Measurements from ENCODE around the gene VAV2. TPM values are rescaled to one million over a fixed set of nuclear protein-coding genes. Genes with fewer than 3 reads are reported as not detected.

VAV2 gene
- total RNA-seq, 1 experiment from 2014 or later: 9.7 TPM

DNA sequence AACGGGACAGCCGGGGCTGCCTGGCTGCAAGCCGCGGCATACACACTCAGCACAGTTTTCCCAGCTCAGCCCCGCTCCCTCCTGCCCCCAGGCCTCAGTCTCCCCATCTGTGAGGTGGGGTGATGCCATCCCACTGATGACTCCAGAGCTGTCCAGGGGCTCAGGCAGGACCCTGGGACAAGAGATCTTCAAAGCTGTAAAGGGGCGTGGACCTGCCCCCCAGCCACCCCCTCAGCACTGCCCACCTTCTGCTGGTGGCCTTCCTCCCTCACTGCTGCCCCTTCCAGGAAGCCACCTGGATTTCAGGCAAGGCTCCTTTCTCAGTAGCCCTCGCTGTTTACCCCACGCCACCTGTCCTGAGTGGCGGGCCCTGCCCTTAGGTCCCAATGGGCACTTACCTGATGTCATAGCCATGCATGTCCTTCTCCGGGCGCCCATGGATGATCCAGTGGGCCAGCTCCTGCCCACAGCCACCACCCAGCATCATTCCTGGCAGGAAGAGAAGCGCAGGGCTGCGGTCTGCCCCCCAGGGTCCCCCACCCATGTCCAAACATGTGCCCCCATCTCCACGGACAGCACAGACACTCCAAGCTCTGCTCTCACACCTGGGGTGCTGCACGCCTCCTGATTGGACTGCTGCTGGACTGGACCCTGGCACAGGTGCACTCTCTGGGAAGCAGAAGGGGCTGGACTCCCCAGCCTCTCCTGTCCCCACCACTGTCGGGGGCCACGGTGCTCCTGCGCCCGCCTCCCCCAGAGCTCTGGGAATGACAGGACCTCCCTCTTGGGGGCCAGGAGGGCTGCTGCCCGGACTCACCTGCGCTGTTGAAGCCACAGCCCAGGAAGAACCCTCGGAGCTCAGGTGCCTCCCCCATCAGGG, 279.7 kb downstream of the VAV2 start:
- no peak for ATAC-seq
- Histone ChIP-seq H3K36me3 (ENCODE audit: low read depth, low read length) (no peaks in the 10 kb centered on the region), H3K79me2 (ENCODE audit: low read length) (no peaks in the 10 kb centered on the region), H2AFZ (ENCODE audit: low read length) (no peak overlapping the region), H3F3A (ENCODE audit: low read length, unreplicated experiment) (no peaks in the 10 kb centered on the region), H3K9me3 (ENCODE audit: low read length) (no peaks in the 10 kb centered on the region), H3K27ac (ENCODE audit: low read length) (no peak overlapping the region), H3K4me3 (ENCODE audit: low read length) (no peak overlapping the region), H3K9me2 (replicated peaks; ENCODE audit: low read length) (no peaks in the 10 kb centered on the region), H4K20me1 (ENCODE audit: low read length) (no peaks in the 10 kb centered on the region), H3K27me3 (ENCODE audit: low read length) (no peaks in the 10 kb centered on the region), H3K4me1 (ENCODE audit: insufficient read depth, low read length) (no peaks in the 10 kb centered on the region), H3K9ac (ENCODE audit: low read length) (no peak overlapping the region), H3K4me2 (ENCODE audit: low read length) (no peak overlapping the region)
- no TSS peak for BruUV-seq (replicated peaks)
- ChIA-PET POLR2A (ENCODE audit: unreplicated experiment) (no interaction called here), CTCF (no interaction called here)
- TF ChIP-seq EZH2 (IDR thresholded peaks at IDR 0.05; ENCODE audit: low read length, unreplicated experiment) (no peak), EZH2phosphoT487 (IDR thresholded peaks at IDR 0.05; ENCODE audit: borderline replicate concordance, low read length) (no peak)
- TF ChIP-seq, protein P1, sequence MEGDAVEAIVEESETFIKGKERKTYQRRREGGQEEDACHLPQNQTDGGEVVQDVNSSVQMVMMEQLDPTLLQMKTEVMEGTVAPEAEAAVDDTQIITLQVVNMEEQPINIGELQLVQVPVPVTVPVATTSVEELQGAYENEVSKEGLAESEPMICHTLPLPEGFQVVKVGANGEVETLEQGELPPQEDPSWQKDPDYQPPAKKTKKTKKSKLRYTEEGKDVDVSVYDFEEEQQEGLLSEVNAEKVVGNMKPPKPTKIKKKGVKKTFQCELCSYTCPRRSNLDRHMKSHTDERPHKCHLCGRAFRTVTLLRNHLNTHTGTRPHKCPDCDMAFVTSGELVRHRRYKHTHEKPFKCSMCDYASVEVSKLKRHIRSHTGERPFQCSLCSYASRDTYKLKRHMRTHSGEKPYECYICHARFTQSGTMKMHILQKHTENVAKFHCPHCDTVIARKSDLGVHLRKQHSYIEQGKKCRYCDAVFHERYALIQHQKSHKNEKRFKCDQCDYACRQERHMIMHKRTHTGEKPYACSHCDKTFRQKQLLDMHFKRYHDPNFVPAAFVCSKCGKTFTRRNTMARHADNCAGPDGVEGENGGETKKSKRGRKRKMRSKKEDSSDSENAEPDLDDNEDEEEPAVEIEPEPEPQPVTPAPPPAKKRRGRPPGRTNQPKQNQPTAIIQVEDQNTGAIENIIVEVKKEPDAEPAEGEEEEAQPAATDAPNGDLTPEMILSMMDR (conservative IDR thresholded peaks at IDR 0.05; ENCODE audit: low read depth, low read length): no peak
- intact Hi-C loops (cut with micrococcal nuclease): no loop called here
- no peak for DNase-seq

Other genes starting within 250 kb of the VAV2 start
- gene BRD3OS, start 33.2 kb upstream of the VAV2 start, total RNA-seq (2014; rRNA removed): 13.6 and 19.9 TPM in 2 replicates
- gene BRD3, start 75.7 kb upstream of the VAV2 start, total RNA-seq (2014; rRNA removed): 4.4 and 5.5 TPM in 2 replicates
- gene WDR5, start 143.8 kb upstream of the VAV2 start, total RNA-seq (2014; rRNA removed): 29.1 and 35.7 TPM in 2 replicates
- not detected in 2 replicates for gene RNU6ATAC, start 172.2 kb upstream of the VAV2 start, total RNA-seq (2014; rRNA removed)